ENCODE results near the gene YY1AP1. TPM values are rescaled to one million over a fixed set of nuclear protein-coding genes. Genes with fewer than 3 reads are reported as not detected.
"Not testable (repeated sequence)": the region's sequence is repeated elsewhere in the genome, so short reads cannot be mapped to it uniquely, and the experiment has no call there.

Gene YY1AP1
- total RNA-seq, 1 donor from 2014 or later = 116 TPM

GRCh38 chr1:155706139-155706538 lies 17.6 kb upstream of the YY1AP1 start:
- Histone ChIP-seq H3K36me3 (no peaks in the 10 kb centered on the region), H3K9me3 (no peaks in the 10 kb centered on the region), H3K4me1 (no peaks in the 10 kb centered on the region), H3K27ac (no peak overlapping the region), H3K27me3 (no peaks in the 10 kb centered on the region), H3K4me3 (no peak overlapping the region)
- DNase-seq (ENCODE audit: extremely low spot score in 2 of 2) = no peak
- no peak for TF ChIP-seq POLR2A (IDR thresholded peaks at IDR 0.05)
- intact Hi-C loops (cut with DNase I) = no loop called here

- intact Hi-C loops (cut with DNase I); H3K27ac ChIP-seq; H3K4me1 ChIP-seq; H3K9me3 ChIP-seq; H3K36me3 ChIP-seq; H3K4me3 ChIP-seq; DNase-seq (ENCODE audit: extremely low spot score in 2 of 2); H3K27me3 ChIP-seq: not testable (repeated sequence)
Observed at GRCh38 chr1:155704414-155704813, 15.8 kb upstream of the YY1AP1 start.

- H3K36me3 ChIP-seq = no peaks in the 10 kb centered on the region
- H3K27me3 ChIP-seq = no peaks in the 10 kb centered on the region
- TF ChIP-seq POLR2AphosphoS5 (IDR thresholded peaks at IDR 0.05; ENCODE audit: insufficient read depth in 1 of 2, low read depth in 1 of 2) (no peak), POLR2A (IDR thresholded peaks at IDR 0.05) (no peak), CTCF (IDR thresholded peaks at IDR 0.05) (no peak)
- H3K27ac ChIP-seq = no peak overlapping the region
- no peak overlapping the region for H3K4me3 ChIP-seq
- intact Hi-C loops (cut with DNase I) = no loop called here
- no peak for DNase-seq (ENCODE audit: extremely low spot score in 2 of 2)
- H3K4me1 ChIP-seq = no peaks in the 10 kb centered on the region
- no peaks in the 10 kb centered on the region for H3K9me3 ChIP-seq
Observed at GRCh38 chr1:155703216-155703615, 14.6 kb upstream of the YY1AP1 start.

GRCh38 chr1:155701675-155702074 lies 13.1 kb upstream of the YY1AP1 start:
- H3K9me3 ChIP-seq; H3K27ac ChIP-seq; H3K4me3 ChIP-seq; H3K27me3 ChIP-seq; DNase-seq (ENCODE audit: extremely low spot score in 2 of 2); H3K36me3 ChIP-seq; intact Hi-C loops (cut with DNase I); H3K4me1 ChIP-seq: not testable (repeated sequence)

- H3K36me3 ChIP-seq; H3K27me3 ChIP-seq; H3K27ac ChIP-seq; H3K9me3 ChIP-seq; intact Hi-C loops (cut with DNase I); H3K4me3 ChIP-seq; DNase-seq (ENCODE audit: extremely low spot score in 2 of 2): not testable (repeated sequence)
- peaks cover 19% of the 10 kb centered on the region for H3K4me1 ChIP-seq
Observed at GRCh38 chr1:155699062-155699461, 10.5 kb upstream of the YY1AP1 start.

- no peak for DNase-seq (ENCODE audit: extremely low spot score in 2 of 2)
- no peaks in the 10 kb centered on the region for H3K36me3 ChIP-seq
- H3K4me1 ChIP-seq = peaks cover 19% of the 10 kb centered on the region
- H3K27ac ChIP-seq = no peak overlapping the region
- no peaks in the 10 kb centered on the region for H3K27me3 ChIP-seq
- no peaks in the 10 kb centered on the region for H3K9me3 ChIP-seq
- intact Hi-C loops (cut with DNase I) = no loop called here
- TF ChIP-seq POLR2AphosphoS5 (IDR thresholded peaks at IDR 0.05; ENCODE audit: insufficient read depth in 1 of 2, low read depth in 1 of 2) (no peak), CTCF (IDR thresholded peaks at IDR 0.05) (no peak), POLR2A (IDR thresholded peaks at IDR 0.05) (no peak)
- no peak overlapping the region for H3K4me3 ChIP-seq
Observed at GRCh38 chr1:155698382-155699038, 9.9 kb upstream of the YY1AP1 start.

- H3K4me3 ChIP-seq; intact Hi-C loops (cut with DNase I); DNase-seq (ENCODE audit: extremely low spot score in 2 of 2); H3K9me3 ChIP-seq; H3K27me3 ChIP-seq; H3K36me3 ChIP-seq; H3K27ac ChIP-seq: not testable (repeated sequence)
- H3K4me1 ChIP-seq = peaks cover 19% of the 10 kb centered on the region
Observed at GRCh38 chr1:155697616-155698015, 9.0 kb upstream of the YY1AP1 start.

- Histone ChIP-seq H3K27ac (no peak overlapping the region), H3K36me3 (peaks cover 0 to under 1% of the 10 kb centered on the region in 2 donors), H3K4me3 (no peak overlapping the region), H3K4me1 (peaks cover 19% of the 10 kb centered on the region), H3K9me3 (no peaks in the 10 kb centered on the region), H3K27me3 (no peaks in the 10 kb centered on the region)
- intact Hi-C loops (cut with DNase I) = no loop called here
- TF ChIP-seq CTCF (IDR thresholded peaks at IDR 0.05) (no peak), POLR2A (IDR thresholded peaks at IDR 0.05) (no peak), POLR2AphosphoS5 (IDR thresholded peaks at IDR 0.05; ENCODE audit: insufficient read depth in 1 of 2, low read depth in 1 of 2) (no peak)
- DNase-seq (ENCODE audit: extremely low spot score in 2 of 2) = no peak
Observed at GRCh38 chr1:155697046-155697445, 8.5 kb upstream of the YY1AP1 start.

Measured in vagina (tissue), 2 donors.